NT2/D1 (cell line): ENCODE measurements around the gene MTHFSD.

Experiments used
- YY1 ChIP-seq: IDR thresholded peaks from 2 replicates; pipeline ENCODE4 v1.6.1; 2011; ENCODE audit not compliant: insufficient read length, insufficient read depth
- ZNF274 ChIP-seq: IDR thresholded peaks from 2 replicates; pipeline ENCODE4 v1.6.1; 2011; ENCODE audit warnings: mild to moderate bottlenecking, low read depth, low read length

DNA sequence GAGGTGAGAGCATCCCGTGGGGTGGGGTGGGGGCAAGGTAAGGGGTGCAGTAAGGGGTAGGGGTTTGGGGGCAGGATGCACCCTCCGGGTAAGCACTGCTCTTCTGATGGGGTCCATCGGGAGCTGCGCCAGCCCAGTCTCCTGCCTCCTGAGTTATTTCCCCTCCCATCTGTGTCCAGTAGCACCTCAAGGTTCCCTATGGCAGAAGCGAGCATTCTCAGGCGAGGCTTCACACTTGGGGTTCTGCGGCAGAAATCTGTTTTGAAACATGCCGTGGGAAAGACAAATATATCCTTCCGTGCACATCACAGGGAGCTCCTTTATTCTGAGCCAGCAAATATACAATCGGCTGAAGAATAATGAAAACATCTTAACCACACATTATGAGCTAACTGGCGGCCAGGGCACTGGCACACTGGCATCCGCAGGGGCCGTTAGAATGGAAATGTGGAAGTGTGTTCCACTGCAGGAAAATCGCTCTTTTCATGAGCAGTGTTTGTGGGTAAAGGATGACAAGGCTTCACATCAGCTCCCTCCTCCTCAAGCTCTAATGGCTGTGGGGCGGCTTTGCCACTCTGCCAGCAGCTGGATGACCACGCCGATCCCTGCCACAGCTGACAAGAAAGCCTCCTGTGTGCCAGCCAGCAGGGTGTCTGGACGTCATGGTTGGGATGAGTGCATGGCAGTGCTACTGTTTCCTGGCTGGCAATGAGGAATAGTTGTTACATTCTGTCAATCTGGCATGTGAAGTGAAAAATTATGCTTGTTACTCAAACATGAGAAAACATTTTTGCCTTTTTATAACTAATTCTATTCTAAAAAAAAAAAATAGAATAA lies 20.0 kb downstream of the MTHFSD start:
- TF ChIP-seq YY1 (no peak), ZNF274 (no peak)
